Upper lobe of left lung (tissue), 6 donors: ENCODE data around the gene CD27. TPM values are rescaled to one million over a fixed set of nuclear protein-coding genes. Genes with fewer than 3 reads are reported as not detected.

Experiments used
- ATAC-seq, 2 donors: fragments of 200-7000 bp; cut with Tn5 transposase; one replicate each; pipeline ENCODE4 v1.9.1; 2022; ENCODE audit warnings: mild to moderate bottlenecking in 2 of 2, moderate library complexity in 2 of 2; ENCODE audit not compliant: low FRiP score in 2 of 2
- DNase-seq, 2 donors: peaks; one replicate each; pipeline ENCODE4 v3.0.0-alpha.2; 2019 to 2020
- H3K27ac ChIP-seq, 4 donors: fragments of 200-600 bp; sonication (generic); one replicate each; pipeline ENCODE4 v1.5.1; 2016 to 2019
- H3K27me3 ChIP-seq, 4 donors: fragments of 200-600 bp; sonication (generic); one replicate each; pipeline ENCODE4 v1.5.1; 2017 to 2019
- H3K36me3 ChIP-seq, 4 donors: fragments of 200-600 bp; sonication (generic); one replicate each; pipeline ENCODE4 v1.5.1; 2016 to 2019
- H3K4me1 ChIP-seq, 4 donors: fragments of 200-600 bp; sonication (generic); one replicate each; pipeline ENCODE4 v1.5.1; 2018 to 2019
- H3K4me3 ChIP-seq, 4 donors: fragments of 200-600 bp; sonication (generic); one replicate each; pipeline ENCODE4 v1.5.1; 2017 to 2019; ENCODE audit warnings: mild to moderate bottlenecking in 2 of 4, moderate library complexity in 1 of 4
- H3K9me3 ChIP-seq, 4 donors: fragments of 200-600 bp; sonication (generic); one replicate each; pipeline ENCODE4 v1.5.1; 2018 to 2019
- CTCF ChIP-seq, 6 experiments: fragments of 450-650 bp in 4 of 6; fragments of 200-600 bp in 2 of 6; sonication (generic) in 2 of 6; IDR thresholded peaks; one replicate each; pipeline ENCODE4 v1.5.1; 2016 to 2019; ENCODE audit warnings: antibody characterized with exemption in 6 of 6
- EP300 ChIP-seq, 4 donors: sonication (generic); formaldehyde crosslinking; IDR thresholded peaks; one replicate each; pipeline ENCODE4 v1.5.1; 2017; ENCODE audit warnings: antibody characterized with exemption in 4 of 4, control low read depth in 2 of 4
- POLR2A ChIP-seq, 4 donors: fragments of 450-650 bp; IDR thresholded peaks; one replicate each; pipeline ENCODE4 v1.5.1; 2016 to 2017; ENCODE audit warnings: antibody characterized with exemption in 4 of 4, mild to moderate bottlenecking in 2 of 4
- POLR2AphosphoS5 ChIP-seq, 2 donors: sonication (generic); formaldehyde crosslinking; IDR thresholded peaks; one replicate each; pipeline ENCODE4 v1.5.1; 2017; ENCODE audit warnings: antibody characterized with exemption in 2 of 2
- WGBS, 2 donors: methylation state at CpG; one replicate each; pipeline ENCODE4 v1.1.5; 2017 to 2018; 5-methylcytosine and 5-hydroxymethylcytosine counted together
- total RNA-seq, 6 donors: library from RNA; depleted of rRNA in 4 of 6; stranded (reverse); fragments of >200 nt in 4 of 6; gene quantifications; one replicate each; pipeline versions ENCODE4 v1.1.0 to v1.2.1, GENCODE V29; 2016 to 2021
- donor health status: DM: no; HTN: no; CAD: no; lungs with moderate emphysema.
- donor health status: DM: no; HTN: yes; CAD: no; lungs with severe emphysema.

CD27 gene
- total RNA-seq, 6 donors from 2014 or later: 1.0 to 8.8 (median 3.3) TPM; not detected in 1

GRCh38 chr12:6461401-6462233 lies 16.9 kb downstream of the CD27 start:
- peak overlapping the region; percentile 45 to 79 (median 74) for H3K27ac ChIP-seq
- DNase-seq (peak in 1 of 2 donors; percentile 92), ATAC-seq (peak; percentile 68 to 73)
- H3K4me3 ChIP-seq: no peak overlapping the region
- 49 to 54% methylated on average over 15 of the region's 15 CpGs for WGBS, 2 donors
- peak in 1 of 4 donors; percentile 29 for TF ChIP-seq POLR2A (IDR thresholded peaks at IDR 0.05)
- no peak for TF ChIP-seq EP300 (IDR thresholded peaks at IDR 0.05)
- no peak for TF ChIP-seq CTCF (IDR thresholded peaks at IDR 0.05)
- TF ChIP-seq POLR2AphosphoS5 (IDR thresholded peaks at IDR 0.05): peak; percentile 24 to 72
- H3K27me3 ChIP-seq: no peaks in the 10 kb centered on the region
- H3K4me1 ChIP-seq: peaks cover 17 to 49% (median 30%) of the 10 kb centered on the region in 4 donors
- peaks cover 20 to 94% (median 70%) of the 10 kb centered on the region in 4 donors for H3K36me3 ChIP-seq
- H3K9me3 ChIP-seq: no peaks in the 10 kb centered on the region

- peaks cover 18 to 87% (median 63%) of the 10 kb centered on the region in 4 donors for H3K36me3 ChIP-seq
- peaks cover 17 to 49% (median 30%) of the 10 kb centered on the region in 4 donors for H3K4me1 ChIP-seq
- TF ChIP-seq POLR2AphosphoS5 (IDR thresholded peaks at IDR 0.05) (no peak), EP300 (IDR thresholded peaks at IDR 0.05) (no peak), POLR2A (IDR thresholded peaks at IDR 0.05) (no peak), CTCF (IDR thresholded peaks at IDR 0.05) (no peak)
- WGBS, 2 donors: 75 to 84% methylated on average over 12 to 13 of the region's 14 CpGs
- no peaks in the 10 kb centered on the region for H3K9me3 ChIP-seq
- no peak for DNase-seq
- H3K27ac ChIP-seq: peak overlapping the region; percentile 45 to 79 (median 74)
- H3K27me3 ChIP-seq: no peaks in the 10 kb centered on the region
- no peak for ATAC-seq
- H3K4me3 ChIP-seq: no peak overlapping the region
Measured at GRCh38 chr12:6462234-6462995, 17.7 kb downstream of the CD27 start.

- Histone ChIP-seq H3K9me3 (no peaks in the 10 kb centered on the region), H3K36me3 (peaks cover 15 to 79% (median 56%) of the 10 kb centered on the region in 4 donors), H3K4me1 (peaks cover 17 to 56% (median 30%) of the 10 kb centered on the region in 4 donors), H3K27ac (peak overlapping the region; percentile 45 to 79 (median 74)), H3K27me3 (no peaks in the 10 kb centered on the region), H3K4me3 (no peak overlapping the region)
- 49 to 60% methylated on average over 4 to 7 of the region's 7 CpGs for WGBS, 2 donors
- DNase-seq (no peak), ATAC-seq (no peak)
- TF ChIP-seq CTCF (IDR thresholded peaks at IDR 0.05) (no peak), EP300 (IDR thresholded peaks at IDR 0.05) (no peak), POLR2AphosphoS5 (IDR thresholded peaks at IDR 0.05) (no peak), POLR2A (IDR thresholded peaks at IDR 0.05) (no peak)
Measured at GRCh38 chr12:6463216-6463615, 18.5 kb downstream of the CD27 start.

- Histone ChIP-seq H3K27ac (peak overlapping the region in 3 of 4 donors; percentile 6 to 79 (median 72)), H3K9me3 (no peaks in the 10 kb centered on the region), H3K27me3 (no peaks in the 10 kb centered on the region), H3K4me3 (no peak overlapping the region), H3K4me1 (peaks cover 17 to 61% (median 33%) of the 10 kb centered on the region in 4 donors), H3K36me3 (peaks cover 9 to 73% (median 51%) of the 10 kb centered on the region in 4 donors)
- 82 to 91% methylated on average over 6 of the region's 6 CpGs for WGBS, 2 donors
- ATAC-seq (no peak), DNase-seq (no peak)
- TF ChIP-seq CTCF (IDR thresholded peaks at IDR 0.05) (no peak), POLR2A (IDR thresholded peaks at IDR 0.05) (no peak)
Measured at GRCh38 chr12:6463858-6464257, 19.1 kb downstream of the CD27 start.
